Sigmoid colon (tissue), 4 donors: Measurements from ENCODE around the gene LUC7L.

Source experiments
- CTCF ChIP-seq, 4 experiments: fragments of 450-650 bp in 3 of 4; fragments of 200-600 bp in 1 of 4; IDR thresholded peaks; one replicate each; pipeline ENCODE4 v1.5.1; 2016 to 2019; ENCODE audit warnings: antibody characterized with exemption in 4 of 4, mild to moderate bottlenecking in 3 of 4, moderate library complexity in 2 of 4
- POLR2A ChIP-seq, 2 donors: fragments of 450-650 bp; IDR thresholded peaks; one replicate each; pipeline ENCODE4 v1.6.1; 2016; ENCODE audit warnings: antibody characterized with exemption in 2 of 2, mild to moderate bottlenecking in 2 of 2, moderate library complexity in 2 of 2
- POLR2AphosphoS5 ChIP-seq, 4 donors: sonication (generic); formaldehyde crosslinking; IDR thresholded peaks; one replicate each; pipeline ENCODE4 v1.6.1; 2017; ENCODE audit warnings: antibody characterized with exemption in 4 of 4

GRCh38 chr16:188674-189073 is 40.6 kb downstream of the LUC7L start:
- TF ChIP-seq POLR2A (IDR thresholded peaks at IDR 0.05) (no peak), CTCF (IDR thresholded peaks at IDR 0.05) (no peak), POLR2AphosphoS5 (IDR thresholded peaks at IDR 0.05) (no peak)
